Measurements from ENCODE around the gene NXPE1. TPM values are rescaled to one million over a fixed set of nuclear protein-coding genes. Genes with fewer than 3 reads are reported as not detected.

NXPE1 gene
- total RNA-seq, 1 experiment from 2014 or later: not detected

GRCh38 chr11:114598461-114598860, 38.8 kb upstream of the NXPE1 start:
- H3K36me3 ChIP-seq (ENCODE audit: low read depth): no peaks in the 10 kb centered on the region
- no peak overlapping the region for H2AFZ ChIP-seq
- intact Hi-C loops (cut with micrococcal nuclease; ENCODE audit: unreplicated experiment): no loop called here
- H3K9me3 ChIP-seq (ENCODE audit: insufficient read depth, low read depth): no peaks in the 10 kb centered on the region
- no peaks in the 10 kb centered on the region for H3K79me2 ChIP-seq (ENCODE audit: low read depth)
- POLR2A ChIA-PET (ENCODE audit: unreplicated experiment): no interaction called here
- no peaks in the 10 kb centered on the region for H3K9me2 ChIP-seq (ENCODE audit: insufficient read depth)
- H3F3A ChIP-seq (ENCODE audit: insufficient read depth, low read depth): no peaks in the 10 kb centered on the region; the same call in 1 of the 2 replicates
- H3K27ac ChIP-seq: no peak overlapping the region
- H3K4me1 ChIP-seq (replicated peaks; ENCODE audit: insufficient read depth): no peaks in the 10 kb centered on the region
- TF ChIP-seq EZH2 (IDR thresholded peaks at IDR 0.05; ENCODE audit: low read depth) (no peak), CTCF (conservative IDR thresholded peaks at IDR 0.05) (no peak)
- H4K20me1 ChIP-seq (ENCODE audit: insufficient read depth): no peaks in the 10 kb centered on the region
- no peak for DNase-seq
- CTCF ChIA-PET: no interaction called here
- no peak overlapping the region for H3K4me3 ChIP-seq
- BruUV-seq (replicated peaks): no TSS peak
- no peak overlapping the region for H3K4me2 ChIP-seq
- H3K27me3 ChIP-seq (ENCODE audit: insufficient read depth, low read depth): no peaks in the 10 kb centered on the region

- TF ChIP-seq EZH2 (IDR thresholded peaks at IDR 0.05; ENCODE audit: low read depth): no peak
- TF ChIP-seq CTCF (conservative IDR thresholded peaks at IDR 0.05): no peak
- no peaks in the 10 kb centered on the region for H3K9me3 ChIP-seq (ENCODE audit: insufficient read depth, low read depth)
- H3K4me3 ChIP-seq: no peak overlapping the region
- H3K36me3 ChIP-seq (ENCODE audit: low read depth): no peaks in the 10 kb centered on the region
- no peaks in the 10 kb centered on the region for H3K9me2 ChIP-seq (ENCODE audit: insufficient read depth)
- ChIA-PET CTCF (no interaction called here), POLR2A (ENCODE audit: unreplicated experiment) (no interaction called here)
- no peaks in the 10 kb centered on the region for H3K79me2 ChIP-seq (ENCODE audit: low read depth)
- no peak for DNase-seq
- no peaks in the 10 kb centered on the region for H3K4me1 ChIP-seq (replicated peaks; ENCODE audit: insufficient read depth)
- no peak overlapping the region for H3K4me2 ChIP-seq
- intact Hi-C loops (cut with micrococcal nuclease; ENCODE audit: unreplicated experiment): no loop called here
- no peaks in the 10 kb centered on the region for H3F3A ChIP-seq (ENCODE audit: insufficient read depth, low read depth)
- no peaks in the 10 kb centered on the region for H4K20me1 ChIP-seq (ENCODE audit: insufficient read depth)
- BruUV-seq (replicated peaks): no TSS peak
- no peaks in the 10 kb centered on the region for H3K27me3 ChIP-seq (ENCODE audit: insufficient read depth, low read depth)
- H2AFZ ChIP-seq: no peak overlapping the region
- H3K27ac ChIP-seq: no peak overlapping the region
Observed at GRCh38 chr11:114596175-114596919, 36.7 kb upstream of the NXPE1 start.

- H3K9me3 ChIP-seq (ENCODE audit: insufficient read depth, low read depth): no peaks in the 10 kb centered on the region
- no peak within 1 kb of the TSS for H3K4me3 ChIP-seq
- H3K36me3 ChIP-seq (ENCODE audit: low read depth): no peaks in the 10 kb centered on the region
- no peaks in the 10 kb centered on the region for H3K4me1 ChIP-seq (replicated peaks; ENCODE audit: insufficient read depth)
- no peaks in the 10 kb centered on the region for H3K9me2 ChIP-seq (ENCODE audit: insufficient read depth)
- H3F3A ChIP-seq (ENCODE audit: insufficient read depth, low read depth): no peaks in the 10 kb centered on the region
- H2AFZ ChIP-seq: no peak within 1 kb of the TSS
- intact Hi-C loops (cut with micrococcal nuclease; ENCODE audit: unreplicated experiment): no loop called here
- H3K27ac ChIP-seq: no peak within 1 kb of the TSS
- POLR2A ChIA-PET (ENCODE audit: unreplicated experiment): no interaction called here
- no TSS peak for BruUV-seq (replicated peaks)
- no peak within 1 kb of the TSS for H3K4me2 ChIP-seq
- DNase-seq: no peak
- no peaks in the 10 kb centered on the region for H3K79me2 ChIP-seq (ENCODE audit: low read depth)
- H3K27me3 ChIP-seq (ENCODE audit: insufficient read depth, low read depth): no peaks in the 10 kb centered on the region
- no peaks in the 10 kb centered on the region for H4K20me1 ChIP-seq (ENCODE audit: insufficient read depth)
- TF ChIP-seq CTCF (conservative IDR thresholded peaks at IDR 0.05): no peak
- no peak for TF ChIP-seq EZH2 (IDR thresholded peaks at IDR 0.05; ENCODE audit: low read depth)
- CTCF ChIA-PET: no interaction called here
Observed at GRCh38 chr11:114595571-114595970, 35.9 kb upstream of the NXPE1 start, which contains the start of gene NXPE4. TSS of gene NXPE4 (minus strand) at chr11:114595786. CDS start at chr11:114594759, 1,027 bp downstream.

Data from PC-9 (cell line).